Heart left ventricle (tissue), 13 donors: Measurements from ENCODE around the gene HSD17B8.

ENCODE experiments used
- CTCF ChIP-seq, 12 donors: fragments of 200-600 bp; sonication (generic) in 4 of 12; IDR thresholded peaks; one replicate each; pipeline versions ENCODE4 v1.5.0 to v1.8.0; 2018 to 2022; ENCODE audit warnings: antibody characterized with exemption in 12 of 12, mild to moderate bottlenecking in 5 of 12
- POLR2A ChIP-seq, 2 donors: fragments of 450-650 bp; IDR thresholded peaks; one replicate each; pipeline ENCODE4 v1.6.1; 2017; ENCODE audit warnings: antibody characterized with exemption in 2 of 2, mild to moderate bottlenecking in 2 of 2, moderate library complexity in 2 of 2
- donor health status: ischemic (EF 13 %, LVEDD 7.1; RV severe dilation, severe dysfunction).
- donor health status: DM: no; HTN: yes; CAD: no.
- donor health status: DM: no; HTN: no; CAD: no.
- donor health status: ischemic (EF 25% LVEDD 6.9; RV normal size, moderate dysfunction).
- donor health status: ischemic (EF 25% LVEDD 5.7; RV mildly dilated, moderate dysfunction).
- donor health status: ischemic (EF 35%, LVEDD 5.7; RV mildly dilated, moderate dysfunction).
- donor health status: nonischemic (EF 11% LVEDD 7.7; RV severe dilation, severe dysfunction).
- donor health status: DM: yes; HTN: yes; CAD: no.
- donor health status: PGD.
- donor health status: ischemic (EF 29% LVEDD 5.4; RV normal size, mild dysfunction).
- donor health status: nonischemic (EF 23%, LVEDD 6.1; RV moderate dilation, normal function).

GRCh38 chr6:33197431-33198048 lies 6.9 kb upstream of the HSD17B8 start:
- no peak for TF ChIP-seq POLR2A (IDR thresholded peaks at IDR 0.05)
- TF ChIP-seq CTCF (IDR thresholded peaks at IDR 0.05): peak; percentile 53 to 78 (median 68)
